HPDE6-E6E7 (cell line): ENCODE data around the gene PSMC3.

Source experiments
- DNase-seq: peaks from one replicate; pipeline ENCODE4 v3.0.0; 2011; ENCODE audit warnings: missing footprints; ENCODE audit errors: extremely low spot score

The PSMC3 gene

DNA sequence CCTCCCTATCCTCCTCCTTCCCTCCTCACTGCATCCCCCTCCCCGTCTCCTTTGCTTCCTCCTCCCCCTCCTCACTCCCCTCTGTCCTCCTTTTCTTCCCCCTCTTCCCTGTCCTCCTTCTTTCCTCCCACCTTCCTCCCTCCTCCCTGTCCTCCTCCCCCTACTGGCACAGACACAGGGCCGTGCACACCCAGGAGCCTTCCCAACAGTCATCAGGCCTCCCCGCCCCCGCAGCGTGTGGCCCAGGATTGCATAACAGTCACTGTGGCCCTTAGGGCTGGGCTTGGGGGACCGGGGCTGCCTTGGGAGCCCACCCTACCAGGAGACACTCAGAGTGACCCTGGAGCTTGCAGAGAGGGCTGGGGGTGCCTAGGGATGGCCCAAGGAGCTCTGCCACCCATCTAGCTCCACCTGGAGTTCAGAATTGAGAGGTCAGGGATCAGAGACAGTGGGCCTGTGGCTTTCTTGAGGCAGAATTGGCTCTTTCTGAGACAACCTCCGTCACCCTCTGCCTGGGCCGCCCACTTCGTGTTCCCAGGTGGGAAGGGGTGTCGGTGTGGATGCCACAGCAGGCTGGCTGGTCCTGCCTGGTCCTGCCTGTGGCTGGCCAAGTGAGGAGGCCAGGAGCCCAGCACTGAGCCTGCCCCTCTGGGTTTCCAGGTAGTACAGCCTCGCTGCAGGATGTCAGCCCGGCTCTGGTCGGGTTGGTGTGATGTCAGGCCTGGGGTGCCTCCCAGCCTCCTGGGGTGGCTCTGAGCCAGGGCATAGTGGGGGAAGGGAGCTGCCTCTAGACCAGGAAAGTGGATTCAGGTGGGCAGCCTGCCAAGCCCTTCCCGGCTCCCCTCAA, 49.5 kb downstream of the PSMC3 start:
- no peak for DNase-seq

DNA sequence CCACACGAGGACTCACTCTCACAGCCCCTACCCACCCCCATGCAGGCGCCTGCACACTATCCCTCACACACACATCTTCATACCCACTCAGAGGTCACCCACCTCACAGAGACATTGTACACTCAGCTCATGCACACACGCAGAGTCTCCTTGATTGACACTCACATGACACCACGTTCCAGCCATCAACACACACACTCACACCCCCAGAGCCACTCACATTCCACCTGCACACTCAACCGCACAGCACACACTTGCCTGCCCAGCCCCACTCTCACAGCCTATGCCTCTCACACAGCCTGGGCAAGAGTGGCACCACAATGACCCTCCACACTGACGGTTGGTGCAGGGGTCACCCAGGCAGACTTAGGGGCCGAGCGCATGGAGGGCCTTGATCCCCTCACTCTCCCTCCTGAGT, 50.1 kb downstream of the PSMC3 start:
- DNase-seq: no peak

DNA sequence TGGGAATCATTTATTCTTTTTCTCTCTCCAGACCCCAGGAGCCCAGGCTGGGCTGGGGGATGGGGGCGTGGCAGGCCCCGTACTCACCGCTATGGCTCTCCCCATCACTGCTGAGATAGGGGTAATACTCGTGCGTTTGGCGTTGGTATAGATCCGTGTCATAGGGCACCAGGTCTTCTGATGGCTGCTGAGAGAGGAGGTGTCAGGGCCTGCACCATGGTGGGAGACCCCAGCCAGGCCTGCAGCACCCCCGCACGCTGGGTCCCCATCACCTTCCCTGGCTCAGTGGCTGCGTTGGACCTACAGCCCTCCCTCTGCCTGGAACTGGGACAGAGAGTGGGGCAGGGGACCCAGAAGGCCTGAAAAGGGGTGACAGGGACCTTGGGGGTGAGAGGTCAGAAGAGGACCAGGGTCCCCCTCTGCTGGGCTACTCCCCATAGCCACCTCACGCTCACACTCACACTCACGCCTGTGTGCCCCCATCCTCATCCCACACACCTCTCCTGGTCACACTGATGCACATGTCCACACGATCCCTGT, 50.6 kb downstream of the PSMC3 start:
- no peak for DNase-seq

DNA sequence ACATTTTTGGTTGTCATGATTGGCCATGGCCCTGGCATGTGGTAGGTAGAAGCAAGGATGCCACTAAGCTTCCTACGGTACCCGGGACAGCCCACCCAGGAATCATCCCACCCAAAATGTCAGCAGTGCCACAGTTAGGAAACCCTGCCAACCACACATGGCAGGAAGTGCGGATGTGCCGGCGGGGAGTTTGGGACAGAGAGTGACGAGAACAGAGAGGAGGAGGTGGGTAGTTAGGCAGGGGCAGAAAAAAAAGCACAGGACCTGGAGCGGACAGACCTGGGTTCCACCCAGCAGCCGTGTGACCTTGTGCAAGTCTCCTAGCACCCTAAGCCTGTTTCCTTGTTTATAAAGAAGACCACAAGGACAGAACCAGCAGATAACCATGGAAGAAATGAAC, 51.2 kb downstream of the PSMC3 start:
- no peak for DNase-seq

DNA sequence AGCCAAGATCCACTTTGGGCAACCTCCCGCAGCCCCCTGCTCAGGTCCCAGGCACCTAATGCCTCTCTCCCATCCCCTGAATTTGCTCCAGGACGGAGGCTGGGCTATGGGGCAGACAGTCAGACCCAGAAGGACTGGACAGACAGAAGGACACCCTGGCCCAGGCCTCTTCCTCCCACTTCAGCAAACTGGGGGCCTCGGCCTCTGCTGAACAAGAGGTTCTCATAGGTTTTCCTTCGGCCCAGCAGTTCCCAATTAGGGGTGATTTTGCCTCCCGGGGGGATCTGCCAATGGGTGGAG, 51.6 kb downstream of the PSMC3 start:
- DNase-seq: no peak

DNA sequence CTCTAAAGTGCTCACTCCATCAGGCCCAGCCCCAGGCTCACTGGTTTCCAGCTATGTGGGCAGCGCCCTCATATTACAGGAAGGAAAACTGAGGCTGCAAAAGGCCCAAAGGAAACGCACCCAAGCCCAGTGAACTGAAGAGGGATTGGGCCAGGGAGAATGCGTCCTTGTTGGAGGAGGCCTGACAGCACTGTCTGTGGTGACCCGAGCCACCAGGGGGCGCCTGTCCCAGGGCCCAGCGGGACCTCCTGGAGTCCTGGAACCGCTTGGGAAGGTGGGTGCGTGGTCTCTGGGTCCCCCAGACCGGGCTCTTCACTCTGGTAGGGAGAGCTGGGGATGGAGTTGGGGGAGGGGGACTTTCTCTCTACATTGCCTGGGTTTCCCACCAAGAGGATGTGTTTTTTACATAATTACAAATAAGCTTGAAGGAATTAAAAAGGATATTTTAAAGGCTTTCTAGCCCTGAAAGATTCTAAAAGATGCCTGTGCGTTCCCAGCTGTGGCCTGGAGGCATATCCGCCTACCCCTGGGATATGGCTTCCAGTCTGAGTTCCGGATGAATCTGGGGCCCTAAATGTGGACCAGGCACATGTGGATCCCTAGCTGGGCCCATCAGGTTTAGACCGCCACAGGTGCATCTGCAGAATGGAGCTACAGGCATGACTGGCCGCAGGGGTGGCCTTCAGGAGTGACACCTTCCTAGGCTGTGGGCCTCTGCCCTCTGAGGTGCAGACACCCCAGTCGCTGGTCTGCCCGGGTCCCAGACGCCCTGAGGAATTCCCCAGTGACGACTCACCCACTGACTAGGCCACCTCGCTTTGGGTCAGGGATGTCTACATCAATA, 52.1 kb downstream of the PSMC3 start:
- DNase-seq: peak; percentile 80

DNA sequence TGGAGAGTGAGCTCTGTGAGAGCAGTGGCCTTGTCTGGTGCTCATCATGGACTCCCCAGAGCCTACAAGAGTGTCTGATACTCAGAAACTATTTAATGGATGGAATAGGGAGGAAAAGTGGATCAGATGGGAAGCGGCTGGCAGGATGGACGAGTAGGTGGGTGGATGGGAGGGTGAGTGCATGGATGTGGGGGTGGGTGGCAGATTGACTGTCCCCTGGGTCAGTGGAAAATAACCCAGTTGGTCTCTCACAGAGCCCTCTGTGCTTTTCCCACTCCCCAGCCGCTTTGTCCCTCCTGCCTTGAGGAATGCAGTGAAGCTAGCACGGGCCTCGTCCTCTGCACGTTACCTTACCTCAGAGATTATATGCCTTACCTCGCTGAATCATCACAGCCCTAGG, 53.8 kb downstream of the PSMC3 start:
- DNase-seq: no peak

DNA sequence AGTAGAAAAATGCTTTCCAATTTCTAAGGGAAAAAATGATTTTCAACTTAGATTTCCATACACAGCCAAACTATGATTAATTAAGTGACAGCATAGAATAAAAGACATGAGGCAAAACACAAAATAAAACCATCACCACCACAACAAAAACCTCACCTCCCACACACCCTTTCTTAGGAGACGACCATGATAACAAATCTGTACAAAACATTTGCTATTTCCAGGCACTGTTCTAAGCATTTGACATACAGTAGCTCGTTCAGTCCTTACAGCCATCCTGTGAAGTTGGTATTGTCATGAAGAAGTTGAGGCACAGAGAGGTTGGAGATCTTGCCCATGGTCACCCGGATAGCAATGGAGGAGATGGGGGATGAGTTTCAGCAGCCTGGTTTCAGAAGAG, 56.6 kb downstream of the PSMC3 start:
- DNase-seq: no peak
